ENCODE data around the gene NSD2.

NSD2 gene

DNA sequence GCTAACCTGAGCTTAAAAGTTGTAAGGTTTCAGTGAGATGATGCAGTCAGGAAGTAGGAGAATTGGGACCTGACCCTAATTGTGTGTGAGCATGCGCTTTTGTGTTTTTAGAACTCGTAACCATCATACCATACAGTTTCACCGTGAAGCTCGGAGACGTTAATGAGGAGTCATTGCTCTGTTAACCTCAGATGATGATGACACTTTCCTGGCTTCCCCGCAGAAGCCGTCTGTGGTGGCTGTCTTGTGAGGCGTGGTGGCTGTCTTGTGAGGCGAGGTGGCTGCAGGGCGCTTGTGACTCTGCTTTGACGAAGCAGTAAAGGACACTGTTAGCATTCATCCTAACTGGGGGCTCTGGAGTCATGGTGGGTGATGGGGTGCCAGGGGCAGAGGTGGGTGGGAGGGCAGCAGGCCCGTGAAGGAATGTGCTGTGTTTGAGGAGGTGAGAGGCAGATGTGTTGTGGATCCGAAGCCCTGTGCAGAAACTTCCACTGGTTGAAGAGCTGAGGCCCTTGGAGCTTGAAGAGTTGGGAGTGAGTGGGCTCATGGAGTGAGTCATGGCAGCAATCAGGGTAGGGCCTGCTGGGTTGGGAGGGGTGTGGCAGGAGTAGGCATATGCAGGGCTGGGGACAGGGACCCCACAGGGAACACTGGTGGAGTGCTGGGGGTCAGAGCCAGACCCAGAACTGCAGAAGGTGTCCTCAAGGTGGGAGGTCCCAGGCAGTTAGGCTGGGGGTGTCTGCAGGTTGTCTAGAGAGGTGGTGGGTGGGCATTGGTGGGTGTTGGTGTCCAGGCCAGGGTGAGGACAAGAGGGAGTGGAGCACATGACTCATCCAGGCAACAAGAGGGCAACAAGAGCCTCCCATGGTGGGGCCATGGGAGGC, 57.4 kb downstream of the NSD2 start:
- no peak for DNase-seq (ENCODE audit: low read depth)
- TF ChIP-seq, protein P1, sequence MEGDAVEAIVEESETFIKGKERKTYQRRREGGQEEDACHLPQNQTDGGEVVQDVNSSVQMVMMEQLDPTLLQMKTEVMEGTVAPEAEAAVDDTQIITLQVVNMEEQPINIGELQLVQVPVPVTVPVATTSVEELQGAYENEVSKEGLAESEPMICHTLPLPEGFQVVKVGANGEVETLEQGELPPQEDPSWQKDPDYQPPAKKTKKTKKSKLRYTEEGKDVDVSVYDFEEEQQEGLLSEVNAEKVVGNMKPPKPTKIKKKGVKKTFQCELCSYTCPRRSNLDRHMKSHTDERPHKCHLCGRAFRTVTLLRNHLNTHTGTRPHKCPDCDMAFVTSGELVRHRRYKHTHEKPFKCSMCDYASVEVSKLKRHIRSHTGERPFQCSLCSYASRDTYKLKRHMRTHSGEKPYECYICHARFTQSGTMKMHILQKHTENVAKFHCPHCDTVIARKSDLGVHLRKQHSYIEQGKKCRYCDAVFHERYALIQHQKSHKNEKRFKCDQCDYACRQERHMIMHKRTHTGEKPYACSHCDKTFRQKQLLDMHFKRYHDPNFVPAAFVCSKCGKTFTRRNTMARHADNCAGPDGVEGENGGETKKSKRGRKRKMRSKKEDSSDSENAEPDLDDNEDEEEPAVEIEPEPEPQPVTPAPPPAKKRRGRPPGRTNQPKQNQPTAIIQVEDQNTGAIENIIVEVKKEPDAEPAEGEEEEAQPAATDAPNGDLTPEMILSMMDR (conservative IDR thresholded peaks at IDR 0.05; ENCODE audit: low read depth, low read length): no peak
- no peak overlapping the region for H3K4me3 ChIP-seq (ENCODE audit: low read depth, low read length)

DNA sequence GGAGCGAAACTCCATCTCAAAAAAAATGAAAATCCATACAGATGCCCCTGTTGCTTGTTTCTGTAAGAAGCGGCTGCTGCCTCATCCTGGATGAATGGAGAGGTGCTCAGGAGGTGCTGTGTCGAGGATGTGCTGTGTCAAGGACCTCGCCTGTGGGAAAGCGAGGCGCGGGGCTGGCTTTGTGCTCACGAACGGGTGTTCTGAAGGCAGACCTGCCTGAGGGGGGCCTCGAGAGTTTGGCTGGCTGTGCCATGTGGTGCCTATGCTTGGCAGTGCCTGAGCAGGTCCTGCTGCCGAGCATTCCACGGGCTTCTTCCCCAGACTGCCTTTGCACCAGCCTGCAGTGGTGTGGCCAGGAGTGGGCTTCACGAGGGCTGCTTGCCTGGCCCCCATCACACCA, 61.5 kb downstream of the NSD2 start:
- DNase-seq (ENCODE audit: low read depth): no peak
- TF ChIP-seq, protein P1 (conservative IDR thresholded peaks at IDR 0.05; ENCODE audit: low read depth, low read length): no peak
- H3K4me3 ChIP-seq (ENCODE audit: low read depth, low read length): no peak overlapping the region

DNA sequence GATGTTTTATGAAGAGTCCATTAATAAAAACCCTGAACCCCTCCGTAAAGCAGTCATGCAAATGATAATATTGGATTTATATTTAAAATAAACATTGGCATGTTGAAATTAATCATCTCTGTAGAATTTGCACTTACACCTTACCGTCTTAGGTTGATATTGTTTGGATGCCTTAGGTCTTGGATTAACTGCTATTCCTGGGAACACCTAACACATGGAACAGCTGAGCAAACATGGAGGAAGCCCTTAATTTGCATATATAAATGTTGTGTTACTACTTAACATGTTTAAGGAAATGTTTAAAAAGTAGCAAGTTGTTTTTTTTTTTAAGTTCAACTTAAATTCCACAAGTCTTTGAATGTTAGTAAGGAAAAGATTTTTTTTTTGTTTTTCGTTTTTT, 62.5 kb downstream of the NSD2 start:
- H3K4me3 ChIP-seq (ENCODE audit: low read depth, low read length): no peak overlapping the region
- TF ChIP-seq, protein P1 (conservative IDR thresholded peaks at IDR 0.05; ENCODE audit: low read depth, low read length): no peak
- no peak for DNase-seq (ENCODE audit: low read depth)

DNA sequence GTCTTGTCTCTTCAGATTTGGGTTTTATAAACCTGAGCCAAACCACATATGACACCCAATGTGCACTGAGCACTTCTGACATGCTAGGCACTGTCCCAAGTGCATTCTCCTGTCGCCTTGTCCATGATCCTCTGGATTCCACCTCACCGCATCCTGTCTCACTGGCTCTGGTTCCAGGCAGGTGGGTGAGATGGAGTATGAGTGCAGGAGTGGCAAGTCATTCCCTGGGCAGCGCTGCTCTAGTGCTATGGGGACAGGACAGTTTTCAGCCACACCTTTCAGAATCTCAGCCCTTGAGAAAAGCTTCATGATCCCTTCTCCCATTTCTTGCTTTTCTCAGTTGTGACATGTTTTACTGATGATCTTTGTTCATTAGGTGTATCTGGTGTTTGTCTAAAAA, 66.4 kb downstream of the NSD2 start:
- no peak for DNase-seq (ENCODE audit: low read depth)
- TF ChIP-seq, protein P1 (conservative IDR thresholded peaks at IDR 0.05; ENCODE audit: low read depth, low read length): no peak
- H3K4me3 ChIP-seq (ENCODE audit: low read depth, low read length): no peak overlapping the region

DNA sequence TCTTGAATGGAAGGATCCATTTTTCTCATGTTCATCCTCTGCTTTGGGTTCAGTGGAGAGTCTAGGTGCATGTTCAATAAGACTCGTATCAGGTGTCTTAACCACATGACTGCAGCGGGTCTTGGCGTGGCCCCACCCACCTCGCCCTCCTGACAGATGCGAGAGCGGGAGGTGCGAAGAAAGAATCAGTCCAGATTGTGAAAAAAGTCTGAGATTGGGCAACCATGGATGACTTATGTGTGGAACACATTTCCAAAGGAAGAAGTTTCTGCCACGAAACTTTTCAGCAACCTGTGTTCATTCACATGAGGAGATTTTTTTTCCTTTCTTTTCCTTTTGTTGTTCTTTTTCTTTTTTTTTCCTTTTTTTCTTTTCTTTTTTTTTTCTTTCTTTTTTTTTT, 66.8 kb downstream of the NSD2 start:
- DNase-seq (ENCODE audit: low read depth): no peak
- TF ChIP-seq, protein P1 (conservative IDR thresholded peaks at IDR 0.05; ENCODE audit: low read depth, low read length): no peak
- no peak overlapping the region for H3K4me3 ChIP-seq (ENCODE audit: low read depth, low read length)

DNA sequence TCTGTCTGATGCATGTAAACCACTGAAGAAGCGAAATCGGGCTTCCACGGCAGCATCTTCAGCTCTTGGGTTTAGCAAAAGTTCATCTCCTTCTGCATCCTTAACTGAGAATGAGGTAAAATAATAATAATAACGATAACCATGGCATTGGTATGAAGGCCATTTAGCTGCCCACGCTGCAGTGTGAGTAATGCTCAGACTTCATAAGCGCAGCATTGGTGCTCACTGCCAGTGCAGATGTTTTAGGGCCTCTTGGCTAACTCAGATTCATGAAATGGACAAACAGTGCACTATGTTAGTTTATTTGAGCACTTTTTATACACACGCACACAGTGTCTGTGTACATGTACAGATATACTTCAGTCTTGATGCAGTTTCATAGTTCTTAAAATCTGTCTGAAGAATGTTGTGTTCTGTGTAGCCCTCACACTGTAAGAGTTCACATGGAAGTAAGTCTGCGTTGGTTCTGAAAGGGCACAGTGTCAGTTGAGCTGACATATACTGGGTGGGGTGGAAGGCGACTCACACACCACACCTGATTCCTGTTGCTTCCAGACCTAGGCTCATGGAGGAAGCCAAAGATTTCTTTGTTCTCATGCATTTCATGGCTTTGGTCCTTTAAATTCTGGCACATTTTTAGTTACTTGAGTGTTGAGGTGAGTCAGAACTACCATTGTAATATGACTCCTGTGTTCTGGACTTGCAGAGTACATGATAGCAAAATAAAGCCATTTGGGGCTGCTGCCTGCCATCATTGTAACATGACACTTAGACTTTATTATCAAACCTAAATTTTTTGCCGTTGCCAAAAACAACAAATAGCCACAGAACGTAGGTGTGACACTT, 68.7 kb downstream of the NSD2 start:
- peak; percentile 91 for DNase-seq (ENCODE audit: low read depth)
- TF ChIP-seq, protein P1 (conservative IDR thresholded peaks at IDR 0.05; ENCODE audit: low read depth, low read length): no peak
- H3K4me3 ChIP-seq (ENCODE audit: low read depth, low read length): no peak overlapping the region
